KBM-7 (cell line): ENCODE measurements around the gene KLHDC8A.

Experiments used
- DNase-seq: peaks from one replicate; pipeline ENCODE4 v3.0.0-alpha.2; 2015
- in situ Hi-C: fragments of 300-500 bp; cut with MboI; formaldehyde crosslinking; loops from 2 replicates; pipeline ENCODE4 v1.14.3; 2020; ENCODE audit warnings: low sequenced_read_pairs, low pct_unique_long_range_greater_than_20kb, mixed read lengths

KLHDC8A gene

DNA sequence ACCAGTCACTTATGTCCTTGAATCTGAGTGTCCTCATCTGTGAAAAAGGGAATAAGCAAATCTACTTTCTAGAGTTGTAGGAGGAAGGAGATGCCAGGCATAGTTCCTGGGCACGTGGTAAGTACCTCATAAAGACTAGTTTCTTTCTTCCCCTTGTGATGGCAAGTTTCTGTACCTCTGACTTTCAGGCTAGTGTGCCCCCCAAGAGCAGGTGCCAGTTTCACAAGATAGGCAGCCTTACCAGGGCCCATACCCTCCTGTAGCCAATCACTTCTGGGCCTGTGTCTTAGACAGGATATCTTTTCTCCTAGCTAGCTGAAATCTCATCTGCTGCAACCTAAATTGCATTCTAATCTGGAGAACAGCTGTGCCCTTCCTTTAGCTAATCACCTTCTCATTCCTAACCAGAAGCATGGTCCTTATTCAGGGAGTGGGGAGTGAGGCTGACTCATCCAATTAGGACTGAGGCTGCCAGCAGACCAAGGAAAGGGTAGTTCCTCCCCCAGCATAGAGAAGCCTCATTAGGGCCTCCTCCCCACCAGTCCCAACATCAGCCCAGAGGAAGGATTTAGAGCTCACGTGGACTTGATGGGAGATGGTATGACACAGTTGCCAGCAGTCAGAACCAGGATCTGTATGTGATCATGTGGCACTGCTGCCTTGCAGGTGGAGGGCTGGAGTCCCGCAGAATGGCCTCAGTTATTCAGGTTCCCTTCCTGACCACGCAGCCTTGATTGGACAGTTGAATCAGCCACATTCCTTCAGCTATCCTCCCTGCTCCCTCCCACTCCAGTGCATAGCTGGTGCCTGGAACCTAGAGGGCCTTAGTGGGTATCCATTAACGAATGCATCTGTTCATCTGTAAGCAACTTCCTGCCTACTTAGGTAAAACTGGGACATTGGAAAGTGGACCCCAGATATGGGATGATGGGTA is 7.9 kb downstream of the KLHDC8A start:
- no peak for DNase-seq
- in situ Hi-C loops = no loop called here

DNA sequence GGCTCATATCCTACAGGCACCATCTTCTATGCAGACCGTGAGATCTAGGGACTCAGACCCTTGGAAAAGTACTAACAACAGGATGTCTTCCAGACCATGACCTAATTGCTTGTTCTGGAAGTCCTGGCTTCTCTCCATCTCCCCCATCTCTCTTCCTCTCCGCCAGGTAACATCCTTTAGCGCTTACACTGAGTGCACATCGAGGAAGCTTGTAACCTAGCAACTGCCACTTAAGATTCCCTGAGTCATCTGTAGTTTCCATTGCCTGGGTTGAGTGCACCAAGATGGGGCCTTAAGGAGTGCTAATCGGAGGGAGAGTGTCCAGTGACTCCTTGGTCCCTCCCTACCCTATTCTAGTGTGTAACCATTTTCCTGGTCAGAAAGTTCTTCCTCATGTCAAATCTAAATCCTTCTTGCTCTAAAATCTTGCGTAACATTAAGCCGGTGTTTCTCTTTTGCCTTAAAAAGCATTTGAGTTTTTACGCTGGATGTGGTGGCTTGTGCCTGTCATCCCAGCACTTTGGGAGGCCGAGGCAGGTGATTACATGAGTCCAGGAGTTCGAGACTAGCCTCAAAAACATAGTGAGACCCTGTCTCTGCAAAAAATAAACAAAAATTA is 9.7 kb downstream of the KLHDC8A start:
- DNase-seq = no peak

DNA sequence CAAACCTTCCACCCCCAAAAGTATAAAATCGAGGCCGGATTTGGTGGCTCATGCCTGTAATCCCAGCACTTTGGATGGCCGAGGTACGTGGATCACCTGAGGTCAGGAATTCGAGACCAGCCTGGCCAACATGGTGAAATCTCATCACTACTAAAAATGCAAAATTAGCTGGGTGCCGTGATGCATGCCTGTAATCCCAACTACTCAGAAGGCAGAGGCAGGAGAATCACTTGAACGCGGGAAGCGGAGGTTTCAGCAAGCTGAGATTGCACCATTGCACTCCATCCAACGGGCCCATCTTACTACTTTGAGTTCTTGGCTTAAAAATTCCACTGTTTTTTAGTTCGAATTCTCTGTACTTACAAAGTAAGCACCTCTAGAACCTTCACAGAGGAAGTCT is 11.0 kb downstream of the KLHDC8A start:
- in situ Hi-C loops = no loop called here
- DNase-seq = no peak

More for the DNA sequence above, 9.7 kb downstream of the KLHDC8A start:
- in situ Hi-C loops = no loop called here

DNA sequence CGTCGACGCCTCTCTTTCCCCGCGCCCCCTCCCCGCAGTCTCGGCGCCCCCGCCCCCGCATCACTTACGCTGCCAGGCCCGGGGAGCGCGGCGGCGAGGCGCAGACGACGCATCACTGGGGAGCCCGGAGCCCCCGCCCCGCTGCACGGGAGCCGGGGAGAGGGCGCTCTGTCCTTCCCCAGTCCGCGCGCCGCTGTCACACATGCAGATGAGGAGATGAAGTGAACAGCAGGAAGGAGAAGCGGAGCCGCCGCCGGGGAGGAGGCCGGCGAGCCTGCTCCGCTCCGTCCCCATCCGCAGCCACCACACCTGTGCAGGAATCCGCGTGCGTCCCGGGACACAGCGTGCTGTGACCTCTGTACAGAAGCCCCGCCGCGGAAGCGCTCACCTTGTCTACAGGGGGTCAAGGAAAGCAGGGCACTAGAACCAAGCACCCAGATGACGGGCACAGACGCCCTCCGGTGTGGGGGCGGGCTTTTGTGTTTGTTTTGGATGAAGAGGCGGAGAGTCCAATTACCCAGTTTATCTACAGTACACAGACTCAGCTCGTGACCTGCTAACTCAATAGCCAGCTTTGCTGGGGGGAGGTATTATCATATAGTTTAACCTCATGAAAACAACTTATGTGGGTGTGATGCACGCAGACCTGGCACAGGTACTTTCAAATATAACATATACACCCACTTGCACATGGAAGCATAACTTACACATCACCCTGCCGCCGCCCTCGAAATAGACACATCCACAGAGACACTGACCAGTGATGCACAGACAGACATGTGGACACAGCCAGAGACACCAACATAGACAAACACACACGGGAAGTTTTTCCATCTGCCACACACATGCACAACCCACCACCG is 12.4 kb downstream of the KLHDC8A start:
- no peak for DNase-seq
- in situ Hi-C loops = no loop called here

DNA sequence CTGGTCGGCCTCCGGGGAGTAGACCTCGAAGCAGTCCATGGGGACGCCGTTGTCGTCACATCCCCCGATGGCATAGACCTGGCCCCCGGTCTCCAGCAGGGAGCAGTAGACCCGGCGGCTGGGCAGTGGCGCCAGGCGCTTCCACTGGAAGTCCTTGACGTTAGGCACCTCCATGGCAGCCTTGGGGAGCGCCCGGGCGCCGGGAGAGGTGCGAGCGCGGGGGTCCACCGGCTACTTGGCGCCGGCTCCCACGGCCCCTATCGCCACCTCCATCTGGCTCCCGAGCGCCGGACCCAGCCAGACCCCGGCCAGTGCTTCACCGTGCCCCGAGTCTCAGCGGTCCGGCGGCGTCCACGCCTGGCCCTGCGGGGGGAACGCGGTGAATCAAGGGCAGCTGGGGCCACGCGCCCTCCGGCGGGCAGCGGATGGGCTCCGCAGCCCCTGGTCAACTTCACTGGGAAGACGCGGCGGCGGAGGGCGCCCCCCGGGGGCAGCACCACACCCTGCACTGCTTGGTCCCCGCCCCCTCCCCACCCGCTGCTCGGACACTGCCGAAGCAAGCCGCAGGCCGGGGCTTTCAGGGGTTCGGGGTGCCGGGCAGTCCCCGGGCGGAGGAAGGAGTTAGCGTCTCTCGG is 13.2 kb downstream of the KLHDC8A start:
- in situ Hi-C loops = no loop called here
- DNase-seq = no peak

DNA sequence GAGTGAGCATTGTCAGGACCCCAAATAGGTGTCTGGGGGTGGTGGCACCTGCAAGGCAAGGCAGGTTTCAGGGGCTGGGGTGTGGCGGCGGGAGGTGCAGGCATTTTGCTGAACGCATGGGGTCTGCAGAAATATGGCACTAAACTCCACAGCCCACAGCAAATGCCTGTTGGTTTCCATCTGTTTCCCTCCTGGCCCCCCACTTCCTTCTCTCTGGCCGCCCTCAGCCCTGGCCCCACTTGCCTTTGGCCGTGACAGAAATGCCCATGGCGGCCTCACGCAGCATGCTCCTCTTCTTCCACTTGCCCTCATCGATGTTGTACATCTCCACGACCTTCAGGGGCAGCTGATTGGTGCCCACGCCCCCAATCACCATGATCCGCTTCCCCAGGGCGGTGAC is 13.7 kb downstream of the KLHDC8A start:
- DNase-seq = no peak
- in situ Hi-C loops = no loop called here

DNA sequence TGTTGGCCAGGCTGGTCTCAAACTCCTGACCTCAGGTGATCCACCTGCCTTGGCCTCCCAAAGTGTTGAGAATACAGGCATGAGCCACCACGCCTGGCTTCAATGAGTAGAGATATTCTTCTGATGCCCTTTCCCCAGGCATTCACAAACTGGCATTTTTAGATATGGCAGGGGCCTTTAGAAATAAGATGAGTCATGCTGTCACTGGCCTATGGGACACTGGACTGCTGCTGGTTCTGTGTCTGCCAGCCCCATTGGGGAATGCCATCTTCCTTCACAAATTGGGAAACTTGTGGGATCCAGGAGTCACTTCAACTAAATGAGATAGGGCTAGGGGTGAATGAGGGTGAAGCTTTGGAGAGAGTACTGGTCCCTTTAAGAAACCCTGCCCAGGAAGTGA is 16.0 kb downstream of the KLHDC8A start:
- in situ Hi-C loops = no loop called here
- no peak for DNase-seq

DNA sequence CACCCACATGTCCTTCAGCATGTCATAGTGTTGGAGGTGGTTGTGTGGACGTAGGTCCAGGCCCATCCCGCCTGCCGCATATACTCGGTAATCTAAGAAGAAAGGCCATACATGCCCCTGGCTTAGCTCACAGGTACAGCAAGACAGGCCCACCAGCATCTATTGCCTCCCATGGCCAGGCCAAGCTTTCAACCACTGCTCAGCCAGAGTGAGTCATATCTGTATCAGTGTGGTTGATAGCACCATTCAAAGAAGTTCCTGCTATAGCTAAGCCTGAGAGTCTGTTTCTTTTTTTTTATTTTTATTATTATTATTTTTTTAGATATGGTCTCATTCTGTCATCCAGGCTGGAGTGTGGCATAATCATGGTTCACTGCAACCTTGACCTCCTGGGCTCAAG is 17.0 kb downstream of the KLHDC8A start:
- in situ Hi-C loops = no loop called here
- DNase-seq = no peak

DNA sequence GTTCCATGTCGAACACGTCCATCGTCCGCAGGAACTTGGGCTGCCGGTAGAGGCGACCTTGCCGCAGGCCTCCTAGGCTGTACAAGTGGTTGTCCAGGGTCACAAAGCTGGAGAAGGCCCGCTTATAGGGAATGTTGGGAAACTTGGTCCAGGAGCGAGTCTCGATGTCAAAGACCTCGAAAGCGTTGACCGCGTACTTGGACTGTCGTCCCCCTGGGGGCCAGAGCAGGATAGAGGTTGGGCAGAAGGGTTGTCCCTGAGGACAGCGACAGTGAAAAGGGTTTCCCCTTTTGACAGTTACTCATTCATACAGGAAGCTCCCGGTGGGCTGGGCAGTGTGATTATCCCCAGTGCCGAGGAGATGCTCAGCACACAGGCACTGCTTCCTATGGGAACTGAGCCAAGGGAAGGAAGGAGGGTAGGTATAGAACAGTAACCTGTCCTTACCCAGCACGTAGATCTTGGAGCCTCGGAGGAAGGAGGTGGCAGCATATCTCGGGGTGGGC is 17.5 kb downstream of the KLHDC8A start:
- DNase-seq = no peak
- in situ Hi-C loops = no loop called here

DNA sequence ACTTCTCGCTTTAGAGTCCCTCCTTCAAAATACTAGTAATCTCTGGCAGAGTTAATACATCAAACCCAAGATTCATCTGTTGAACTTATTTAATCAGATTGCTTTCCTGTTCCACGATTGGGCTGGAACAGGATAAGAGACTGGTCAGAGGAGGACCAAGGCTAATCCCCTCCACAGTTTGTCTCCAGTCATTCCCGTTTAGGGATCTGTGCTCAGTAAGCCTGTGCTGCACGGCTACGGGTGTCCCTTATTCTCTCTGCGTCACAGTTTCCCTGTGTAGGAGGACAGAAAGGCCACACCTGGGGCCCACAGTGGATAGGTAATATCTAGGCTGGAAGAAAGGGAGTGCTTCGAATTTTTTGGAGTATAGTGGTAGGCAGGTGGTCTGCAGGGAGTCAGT is 18.7 kb downstream of the KLHDC8A start:
- no peak for DNase-seq
- in situ Hi-C loops = no loop called here

DNA sequence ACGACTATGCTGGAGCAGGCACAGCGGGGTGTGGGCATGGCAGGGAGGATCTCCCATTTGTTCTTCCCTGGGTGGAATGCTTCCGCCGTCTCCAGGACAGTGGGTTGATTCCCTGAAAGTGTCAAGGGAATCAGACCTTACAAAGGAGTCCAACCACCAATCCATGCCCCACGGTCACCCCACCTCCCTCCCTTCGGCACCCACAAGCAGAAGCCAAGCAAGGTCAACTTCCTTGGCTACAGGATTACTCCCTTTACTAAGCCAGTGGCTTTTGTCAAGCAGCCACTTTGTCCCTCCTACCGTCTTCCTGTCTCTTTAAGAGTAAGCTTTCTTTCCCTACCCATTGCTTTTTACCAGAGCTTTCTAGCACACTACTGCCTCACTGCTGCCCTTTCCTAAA is 19.2 kb downstream of the KLHDC8A start:
- in situ Hi-C loops = no loop called here
- DNase-seq = no peak

DNA sequence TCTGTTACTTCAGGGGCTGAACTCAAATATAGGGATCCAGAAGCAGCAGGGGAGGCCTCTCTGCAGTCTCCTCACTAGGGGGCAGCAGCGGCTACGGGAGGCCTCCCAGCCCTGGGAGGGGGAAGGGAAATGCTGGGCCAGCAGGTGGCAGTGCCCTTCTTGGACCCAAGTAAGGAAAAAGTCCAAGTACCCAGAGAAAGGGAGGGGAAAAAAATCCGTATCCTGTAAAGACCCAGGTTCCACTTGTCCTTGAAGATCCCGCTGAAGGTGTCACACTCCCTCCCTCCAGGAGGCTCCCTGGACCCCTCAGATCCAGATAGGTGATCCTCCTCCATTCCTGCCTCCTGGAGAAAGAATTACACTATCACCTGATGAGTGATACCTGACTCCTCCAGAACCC is 21.0 kb downstream of the KLHDC8A start:
- peak; percentile 71 for DNase-seq
- in situ Hi-C loops = no loop called here

DNA sequence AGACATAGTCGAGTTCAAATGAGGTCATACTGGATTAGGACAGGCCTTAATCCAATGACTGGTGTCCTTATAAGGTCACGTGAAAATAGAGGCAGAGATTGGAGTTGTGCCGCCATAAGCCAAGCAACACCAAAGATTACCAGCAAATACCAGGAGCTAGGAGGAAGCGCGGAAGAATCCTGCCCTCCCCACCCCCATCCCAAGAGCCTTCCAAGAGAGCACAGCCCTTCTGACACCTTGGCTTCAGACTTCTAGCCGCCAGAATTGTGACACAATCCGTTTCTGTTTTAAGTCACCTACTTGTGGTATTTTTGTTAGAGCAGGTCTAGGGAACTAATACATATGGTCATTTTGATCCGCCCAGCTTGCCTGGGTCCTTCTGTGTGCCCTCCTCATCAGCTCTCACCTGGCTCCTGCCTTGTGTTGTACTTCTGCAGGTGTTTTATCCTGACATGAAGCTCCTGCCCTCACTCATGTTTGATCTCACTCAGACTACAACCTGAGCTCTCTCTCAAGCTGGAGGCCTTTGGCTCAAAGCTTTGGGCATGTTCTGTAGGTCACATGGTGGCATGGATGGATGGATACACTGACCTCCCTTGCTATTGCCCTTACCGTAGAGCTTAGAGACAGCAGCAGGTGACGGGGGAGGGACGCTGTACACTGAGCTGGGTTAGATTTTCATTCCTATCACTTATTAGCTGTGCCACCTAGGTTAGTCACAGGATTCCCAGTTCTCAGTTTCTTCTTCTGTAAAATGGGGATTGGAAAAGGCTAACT is 24.5 kb downstream of the KLHDC8A start:
- in situ Hi-C loops = no loop called here
- no peak for DNase-seq

DNA sequence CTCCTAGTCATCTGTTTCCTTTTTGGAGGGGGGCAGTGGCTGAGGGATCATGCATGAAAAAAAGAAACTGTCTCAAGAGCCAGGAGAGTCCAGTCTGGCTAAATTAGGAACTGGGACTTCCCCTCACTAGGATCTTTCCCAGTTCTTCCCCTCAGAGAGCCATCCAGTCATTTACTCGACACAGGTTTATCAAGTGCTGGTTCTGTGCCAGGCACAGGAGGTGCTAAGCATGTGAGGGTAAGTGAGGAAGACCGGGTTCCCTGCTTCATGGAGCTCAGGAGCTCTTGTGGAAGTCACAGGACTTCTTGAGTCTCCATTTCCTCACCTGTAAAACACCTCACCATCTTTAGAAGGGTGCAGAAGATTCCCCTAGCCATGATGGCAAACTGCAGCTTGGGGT is 26.6 kb downstream of the KLHDC8A start:
- no peak for DNase-seq
- in situ Hi-C loops = no loop called here

DNA sequence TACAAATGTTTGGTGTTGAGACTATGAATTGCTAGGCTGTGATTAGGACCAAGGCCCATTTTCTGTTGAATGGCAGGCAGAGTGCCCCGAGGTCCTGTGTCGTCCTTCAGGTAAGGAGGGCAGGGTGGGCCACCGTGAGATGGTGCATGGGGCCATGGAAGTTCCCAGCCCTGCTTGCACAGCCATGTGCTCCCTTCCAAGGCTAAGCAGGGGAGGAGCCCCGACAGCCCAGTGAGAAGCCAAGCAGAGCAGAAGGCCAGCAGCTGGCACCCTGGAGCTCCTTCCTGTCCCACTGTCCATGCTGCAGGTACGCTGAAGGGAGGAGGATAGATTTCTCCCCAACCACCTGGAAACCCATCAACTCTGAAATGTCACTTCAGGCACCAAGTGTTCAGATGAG is 27.0 kb downstream of the KLHDC8A start:
- in situ Hi-C loops = loop anchor here (10.0 kb wide), 1 partner anchor 55 kb away; no protein-coding TSS in a partner anchor

DNA sequence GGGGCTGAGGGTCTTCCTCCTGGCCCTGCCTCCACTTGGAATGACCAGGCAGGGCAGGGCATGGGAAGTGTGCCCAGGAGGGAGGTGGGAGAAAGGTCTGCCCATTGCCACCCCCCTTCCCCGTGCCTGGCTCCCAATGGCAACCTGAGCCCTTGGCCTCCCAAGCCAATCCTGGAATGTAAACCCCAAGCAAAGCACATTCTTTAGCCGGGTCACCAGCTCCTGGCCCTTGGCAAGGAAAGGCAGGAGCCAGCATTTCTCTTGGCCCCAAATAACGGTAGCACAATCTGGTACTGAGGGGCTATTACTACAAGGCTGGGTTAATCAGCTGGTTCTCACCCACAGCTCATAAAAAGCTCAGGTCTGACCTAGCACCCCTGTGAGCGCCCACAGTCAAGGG is 28.2 kb downstream of the KLHDC8A start:
- in situ Hi-C loops = loop anchor here (10.0 kb wide), 1 partner anchor 54 kb away; no protein-coding TSS in a partner anchor
- no peak for DNase-seq

More for the DNA sequence above, 27.0 kb downstream of the KLHDC8A start:
- no peak for DNase-seq

DNA sequence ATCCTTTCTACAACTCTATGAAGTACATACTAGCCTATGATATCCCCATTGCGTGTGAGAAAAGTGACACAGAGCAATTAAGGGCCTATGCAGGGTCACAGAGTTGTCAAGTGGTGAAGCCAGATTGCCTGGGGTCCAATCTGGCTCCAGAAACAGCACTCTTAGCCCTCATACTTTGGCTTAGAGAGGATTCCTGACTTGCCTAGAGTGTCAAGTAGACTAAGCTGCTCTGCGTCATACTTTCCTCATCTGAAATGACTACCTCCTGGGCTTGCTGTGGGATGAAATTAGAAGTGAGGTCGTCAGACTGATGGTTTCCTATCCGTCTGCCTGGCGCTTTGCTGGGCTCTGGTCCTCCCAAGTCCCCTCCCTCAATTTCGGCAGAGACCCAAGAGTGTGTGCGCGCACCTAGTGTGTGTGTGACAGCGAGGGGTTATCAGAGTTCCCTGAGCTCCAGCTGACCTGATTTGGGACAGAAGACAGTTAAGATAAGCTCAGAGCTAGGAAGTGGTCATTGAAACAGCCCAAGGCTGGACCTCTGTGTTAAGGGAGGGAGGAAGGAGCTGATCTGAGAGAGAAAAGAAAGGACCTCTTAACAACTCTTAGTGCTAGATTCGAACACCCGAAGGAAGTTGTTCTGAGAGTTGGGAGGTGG is 29.8 kb downstream of the KLHDC8A start:
- no peak for DNase-seq
- in situ Hi-C loops = loop anchor here (10.0 kb wide), 1 partner anchor 52 kb away; no protein-coding TSS in a partner anchor
